ENCODE results near the gene PDE6B. TPM values are rescaled to one million over a fixed set of nuclear protein-coding genes. Genes with fewer than 3 reads are reported as not detected.

Gene PDE6B
- total RNA-seq, 1 experiment from 2014 or later: not detected

DNA sequence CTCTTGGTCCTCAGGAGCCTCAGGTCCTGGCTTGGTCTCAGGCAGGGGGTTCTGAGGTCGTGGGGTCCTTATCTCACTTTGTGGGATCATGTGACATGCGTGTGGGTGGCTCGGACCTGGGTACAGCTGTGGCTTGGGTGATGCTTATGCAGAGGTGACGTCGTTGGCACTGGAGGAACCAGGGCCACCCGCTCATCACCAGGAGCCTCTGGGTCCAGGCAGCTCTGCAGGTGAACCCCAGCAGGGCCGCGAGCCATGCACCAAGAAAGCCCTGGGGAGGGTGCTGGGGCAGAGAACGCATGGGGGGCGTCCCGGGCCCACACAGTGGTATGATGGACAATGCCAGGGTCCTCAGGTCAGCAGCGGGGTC is 40.0 kb downstream of the PDE6B start:
- BruUV-seq (replicated peaks): no TSS peak
- Histone ChIP-seq H3K4me1 (no peaks in the 10 kb centered on the region), H3K9me3 (no peaks in the 10 kb centered on the region), H3K27me3 (replicated peaks; ENCODE audit: control insufficient read depth, insufficient read depth, low read length) (no peaks in the 10 kb centered on the region), H3K4me3 (ENCODE audit: low read depth, low read length) (no peak overlapping the region), H3K36me3 (ENCODE audit: control insufficient read depth, insufficient read depth, low read length) (no peaks in the 10 kb centered on the region)
- TF ChIP-seq, protein P1, sequence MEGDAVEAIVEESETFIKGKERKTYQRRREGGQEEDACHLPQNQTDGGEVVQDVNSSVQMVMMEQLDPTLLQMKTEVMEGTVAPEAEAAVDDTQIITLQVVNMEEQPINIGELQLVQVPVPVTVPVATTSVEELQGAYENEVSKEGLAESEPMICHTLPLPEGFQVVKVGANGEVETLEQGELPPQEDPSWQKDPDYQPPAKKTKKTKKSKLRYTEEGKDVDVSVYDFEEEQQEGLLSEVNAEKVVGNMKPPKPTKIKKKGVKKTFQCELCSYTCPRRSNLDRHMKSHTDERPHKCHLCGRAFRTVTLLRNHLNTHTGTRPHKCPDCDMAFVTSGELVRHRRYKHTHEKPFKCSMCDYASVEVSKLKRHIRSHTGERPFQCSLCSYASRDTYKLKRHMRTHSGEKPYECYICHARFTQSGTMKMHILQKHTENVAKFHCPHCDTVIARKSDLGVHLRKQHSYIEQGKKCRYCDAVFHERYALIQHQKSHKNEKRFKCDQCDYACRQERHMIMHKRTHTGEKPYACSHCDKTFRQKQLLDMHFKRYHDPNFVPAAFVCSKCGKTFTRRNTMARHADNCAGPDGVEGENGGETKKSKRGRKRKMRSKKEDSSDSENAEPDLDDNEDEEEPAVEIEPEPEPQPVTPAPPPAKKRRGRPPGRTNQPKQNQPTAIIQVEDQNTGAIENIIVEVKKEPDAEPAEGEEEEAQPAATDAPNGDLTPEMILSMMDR (IDR thresholded peaks at IDR 0.05; ENCODE audit: insufficient read depth in 1 of 2, low read depth in 1 of 2, low read length in 1 of 2, severe bottlenecking in 1 of 2, unreplicated experiment in 1 of 2): no peak
- no peaks in the 10 kb centered on the region for H3K27me3 Mint-ChIP-seq (ENCODE audit: insufficient read depth, unreplicated experiment)
- ChIA-PET POLR2A (no interaction called here), CTCF (no interaction called here)
- no peak overlapping the region for H3K27ac Mint-ChIP-seq (ENCODE audit: unreplicated experiment)
- H3K4me3 Mint-ChIP-seq (ENCODE audit: unreplicated experiment): no peak overlapping the region
- H3K4me1 Mint-ChIP-seq (ENCODE audit: low read depth, unreplicated experiment): no peaks in the 10 kb centered on the region
- H3K36me3 Mint-ChIP-seq (ENCODE audit: insufficient read depth, unreplicated experiment): no peaks in the 10 kb centered on the region
- H3K9me3 Mint-ChIP-seq (ENCODE audit: unreplicated experiment): peaks cover 10% of the 10 kb centered on the region
- intact Hi-C loops (cut with micrococcal nuclease; ENCODE audit: unreplicated experiment): no loop called here
- DNase-seq: no peak

DNA sequence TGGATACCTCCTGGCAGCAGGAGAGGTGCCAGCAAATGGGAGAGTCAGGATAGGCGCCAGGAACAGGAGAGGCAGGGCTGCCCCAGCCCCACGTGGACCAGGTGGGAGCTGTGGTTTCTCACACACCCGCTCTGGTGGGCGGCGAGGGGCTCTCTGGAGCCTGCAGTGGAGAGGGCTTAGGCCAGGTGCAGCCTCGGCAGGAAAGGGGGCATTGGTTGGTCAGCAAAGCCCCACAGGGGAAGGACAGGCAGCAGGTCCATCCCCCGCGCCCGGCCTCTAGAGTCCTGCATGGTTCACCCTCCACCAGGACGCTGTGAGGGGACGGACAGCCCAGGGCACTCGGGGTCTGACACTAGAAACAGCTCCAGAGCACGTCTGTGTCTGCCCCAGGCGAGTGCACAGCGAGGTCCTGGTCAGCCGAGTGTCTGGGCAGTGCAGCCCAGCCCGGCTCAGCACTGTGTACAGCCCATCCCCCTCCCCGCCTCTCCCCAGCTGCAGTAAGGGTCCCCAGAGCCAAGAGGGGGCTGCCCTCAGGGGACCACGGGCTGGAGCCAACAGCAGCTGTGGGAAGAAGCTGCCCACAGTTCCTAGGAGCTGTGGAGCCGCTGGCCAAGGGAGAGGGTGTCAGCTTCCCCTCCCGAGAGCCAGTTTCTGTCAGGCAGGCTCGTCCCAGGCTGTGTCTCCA is 40.5 kb downstream of the PDE6B start:
- H3K9me3 ChIP-seq: no peaks in the 10 kb centered on the region
- no peak overlapping the region for H3K27ac Mint-ChIP-seq (ENCODE audit: unreplicated experiment)
- no peaks in the 10 kb centered on the region for H3K27me3 ChIP-seq (replicated peaks; ENCODE audit: control insufficient read depth, insufficient read depth, low read length)
- H3K36me3 Mint-ChIP-seq (ENCODE audit: insufficient read depth, unreplicated experiment): peaks cover 3% of the 10 kb centered on the region
- no peaks in the 10 kb centered on the region for H3K4me1 ChIP-seq
- no peaks in the 10 kb centered on the region for H3K36me3 ChIP-seq (ENCODE audit: control insufficient read depth, insufficient read depth, low read length)
- H3K27me3 Mint-ChIP-seq (ENCODE audit: insufficient read depth, unreplicated experiment): no peaks in the 10 kb centered on the region
- H3K4me3 ChIP-seq (ENCODE audit: low read depth, low read length): no peak overlapping the region
- no TSS peak for BruUV-seq (replicated peaks)
- peaks cover 5% of the 10 kb centered on the region for H3K9me3 Mint-ChIP-seq (ENCODE audit: unreplicated experiment)
- CTCF ChIA-PET: no interaction called here
- POLR2A ChIA-PET: interaction anchor here (0.6 kb wide), 1 partner anchor 304 kb away, joined by 11 read pairs; no protein-coding TSS in a partner anchor
- no peak for DNase-seq
- no peaks in the 10 kb centered on the region for H3K4me1 Mint-ChIP-seq (ENCODE audit: low read depth, unreplicated experiment)
- H3K4me3 Mint-ChIP-seq (ENCODE audit: unreplicated experiment): no peak overlapping the region
- intact Hi-C loops (cut with micrococcal nuclease; ENCODE audit: unreplicated experiment): no loop called here
- TF ChIP-seq, protein P1 (IDR thresholded peaks at IDR 0.05; ENCODE audit: insufficient read depth in 1 of 2, low read depth in 1 of 2, low read length in 1 of 2, severe bottlenecking in 1 of 2, unreplicated experiment in 1 of 2): no peak

DNA sequence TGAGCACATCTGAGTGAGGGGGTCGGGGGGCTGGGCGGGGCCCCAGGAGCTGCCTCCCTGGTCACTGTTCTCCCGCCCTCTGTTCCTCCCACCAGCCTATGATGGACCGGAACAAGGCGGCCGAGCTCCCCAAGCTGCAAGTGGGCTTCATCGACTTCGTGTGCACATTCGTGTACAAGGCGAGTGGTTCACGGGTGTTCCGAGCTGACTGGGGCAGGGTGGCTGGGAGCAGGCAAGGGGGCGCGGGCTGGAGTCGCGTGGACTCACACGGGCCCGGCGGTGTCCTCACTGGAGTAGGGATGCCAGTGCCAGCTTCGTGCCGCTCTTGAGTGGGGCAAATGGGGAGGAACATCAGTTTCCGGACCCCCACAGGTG is 41.0 kb downstream of the PDE6B start:
- intact Hi-C loops (cut with micrococcal nuclease; ENCODE audit: unreplicated experiment): no loop called here
- CTCF ChIA-PET: no interaction called here
- H3K27ac Mint-ChIP-seq (ENCODE audit: unreplicated experiment): no peak overlapping the region

More for the DNA sequence above, 41.0 kb downstream of the PDE6B start:
- no peaks in the 10 kb centered on the region for H3K27me3 ChIP-seq (replicated peaks; ENCODE audit: control insufficient read depth, insufficient read depth, low read length)
- Mint-ChIP-seq H3K9me3 (ENCODE audit: unreplicated experiment) (no peaks in the 10 kb centered on the region), H3K4me3 (ENCODE audit: unreplicated experiment) (no peak overlapping the region), H3K4me1 (ENCODE audit: low read depth, unreplicated experiment) (no peaks in the 10 kb centered on the region), H3K36me3 (ENCODE audit: insufficient read depth, unreplicated experiment) (peaks cover 8% of the 10 kb centered on the region), H3K27me3 (ENCODE audit: insufficient read depth, unreplicated experiment) (no peaks in the 10 kb centered on the region)
- no peaks in the 10 kb centered on the region for H3K9me3 ChIP-seq
- H3K4me3 ChIP-seq (ENCODE audit: low read depth, low read length): no peak overlapping the region
- H3K36me3 ChIP-seq (ENCODE audit: control insufficient read depth, insufficient read depth, low read length): no peaks in the 10 kb centered on the region
- DNase-seq: no peak
- H3K4me1 ChIP-seq: no peaks in the 10 kb centered on the region
- POLR2A ChIA-PET: interaction anchor here (0.6 kb wide), 1 partner anchor 304 kb away, joined by 11 read pairs; no protein-coding TSS in a partner anchor
- TF ChIP-seq, protein P1 (IDR thresholded peaks at IDR 0.05; ENCODE audit: insufficient read depth in 1 of 2, low read depth in 1 of 2, low read length in 1 of 2, severe bottlenecking in 1 of 2, unreplicated experiment in 1 of 2): no peak
- BruUV-seq (replicated peaks): no TSS peak
